ENCODE results near the gene CDKN2B.
"Not testable (repeated sequence)": the region's sequence is repeated elsewhere in the genome, so short reads cannot be mapped to it uniquely, and the experiment has no call there.

The CDKN2B gene, protein sequence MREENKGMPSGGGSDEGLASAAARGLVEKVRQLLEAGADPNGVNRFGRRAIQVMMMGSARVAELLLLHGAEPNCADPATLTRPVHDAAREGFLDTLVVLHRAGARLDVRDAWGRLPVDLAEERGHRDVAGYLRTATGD

DNA sequence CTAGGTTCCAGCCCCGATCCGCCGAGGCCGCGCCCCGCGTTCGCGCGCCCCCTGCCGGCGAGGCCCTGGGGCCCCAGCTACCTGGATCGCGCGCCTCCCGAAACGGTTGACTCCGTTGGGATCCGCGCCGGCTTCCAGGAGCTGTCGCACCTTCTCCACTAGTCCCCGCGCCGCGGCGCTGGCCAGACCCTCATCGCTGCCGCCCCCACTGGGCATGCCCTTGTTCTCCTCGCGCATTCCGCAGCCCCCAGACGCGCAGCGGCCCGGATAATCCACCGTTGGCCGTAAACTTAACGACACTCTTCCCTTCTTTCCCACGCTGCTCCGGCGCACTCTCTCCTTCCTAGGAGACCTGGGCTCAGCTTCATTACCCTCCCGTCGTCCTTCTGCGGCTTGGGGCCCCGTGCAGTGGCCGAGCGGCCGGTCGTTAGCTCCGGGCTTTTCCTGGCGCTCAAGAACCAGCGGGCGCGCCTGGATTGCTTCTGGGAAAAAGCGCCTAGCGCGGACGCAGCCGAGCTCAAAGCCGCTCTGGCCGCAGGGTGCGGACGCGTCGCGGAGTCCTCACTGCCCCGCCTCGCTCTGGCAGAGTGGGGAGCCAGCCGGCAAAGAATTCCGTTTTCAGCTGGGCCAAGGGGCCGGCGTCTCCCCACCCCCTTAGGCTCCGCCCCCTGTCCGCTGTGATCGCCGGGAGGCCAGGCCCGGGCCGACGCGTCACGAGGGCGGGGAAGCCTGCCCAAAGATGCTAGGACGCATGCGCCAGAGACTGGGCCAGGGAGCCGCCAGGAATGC is at the start of gene CDKN2B:
CDKN2B (minus strand) TSS at position 589 of the 789 bp plus-strand sequence; CDS start at position 237, 352 bp downstream.
- H3K4me1 Mint-ChIP-seq, result peaks cover 35% of the 10 kb centered on the region
- H3K4me3 Mint-ChIP-seq, result peak within 1 kb of the TSS; percentile 96
- peak; percentile 97 for ATAC-seq
- H3K9me3 Mint-ChIP-seq, result no peaks in the 10 kb centered on the region
- peak within 1 kb of the TSS; percentile 73 for H3K27ac Mint-ChIP-seq
- peaks cover 34% of the 10 kb centered on the region for H3K27me3 Mint-ChIP-seq
- H3K36me3 Mint-ChIP-seq, result no peaks in the 10 kb centered on the region

DNA sequence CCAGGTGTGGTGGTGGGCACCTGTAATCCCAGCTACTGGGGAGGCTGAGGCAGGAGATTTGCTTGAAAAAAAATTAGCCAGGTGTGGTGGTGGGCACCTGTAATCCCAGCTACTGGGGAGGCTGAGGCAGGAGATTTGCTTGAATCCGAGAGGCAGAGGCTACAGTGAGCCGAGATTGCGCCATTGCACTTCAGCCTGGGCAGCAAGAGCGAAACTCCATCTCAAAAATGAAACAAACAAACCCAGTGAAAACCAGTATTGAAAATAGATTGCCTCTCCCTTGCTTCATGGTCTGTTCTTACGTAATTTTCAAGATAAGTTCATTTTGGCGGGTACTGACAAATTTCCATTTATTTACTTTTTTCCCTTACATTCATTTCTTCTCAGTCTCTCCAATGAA is 48.9 kb upstream of the CDKN2B start:
- not testable (repeated sequence) for ATAC-seq, H3K9me3 Mint-ChIP-seq, H3K4me1 Mint-ChIP-seq, H3K27me3 Mint-ChIP-seq, H3K27ac Mint-ChIP-seq, H3K36me3 Mint-ChIP-seq, H3K4me3 Mint-ChIP-seq

DNA sequence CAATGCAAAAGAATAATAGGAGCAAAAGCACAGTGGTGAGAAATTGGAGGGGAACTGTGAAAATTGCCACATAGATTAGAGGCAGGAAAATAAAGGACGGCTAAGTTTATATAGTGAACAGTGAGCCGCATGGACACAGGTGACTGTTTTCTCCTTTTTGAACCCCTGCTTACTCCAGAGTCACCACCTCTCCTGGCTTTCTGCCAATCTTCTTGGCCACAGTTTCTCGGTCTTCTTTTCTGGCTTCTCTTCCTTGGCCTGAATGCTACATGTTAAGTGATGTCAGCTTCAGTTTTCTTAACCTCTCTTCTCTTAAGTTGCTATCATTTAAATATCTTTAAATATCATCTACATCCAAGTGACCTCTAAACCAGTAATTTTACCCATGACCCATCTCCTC is 47.3 kb upstream of the CDKN2B start:
- H3K36me3 Mint-ChIP-seq, result peaks cover 5% of the 10 kb centered on the region
- H3K4me1 Mint-ChIP-seq, result peaks cover 8% of the 10 kb centered on the region
- H3K9me3 Mint-ChIP-seq, result no peaks in the 10 kb centered on the region
- no peak for ATAC-seq
- H3K27ac Mint-ChIP-seq, result no peak overlapping the region
- no peak overlapping the region for H3K4me3 Mint-ChIP-seq
- H3K27me3 Mint-ChIP-seq, result no peaks in the 10 kb centered on the region

DNA sequence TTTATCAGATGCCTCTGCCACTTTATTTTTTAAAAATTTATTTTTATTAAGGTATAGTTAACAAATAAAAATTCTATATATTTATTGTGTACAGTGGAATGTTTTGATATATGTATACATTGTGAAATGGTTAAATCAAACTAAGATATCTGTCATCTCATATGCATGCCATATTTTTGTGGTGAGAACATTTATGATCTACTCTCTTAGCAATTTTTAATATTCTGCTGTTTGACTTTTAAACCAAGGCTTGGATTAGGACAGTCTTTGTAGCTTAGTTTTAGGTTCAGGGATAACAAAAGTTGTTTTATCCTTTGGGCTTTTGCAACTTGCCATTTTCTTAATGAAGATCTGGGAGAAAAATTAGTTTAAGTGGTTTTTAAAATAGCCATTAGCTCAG is 46.0 kb upstream of the CDKN2B start:
- ATAC-seq, result no peak
- peaks cover 5% of the 10 kb centered on the region for H3K36me3 Mint-ChIP-seq
- peaks cover 16% of the 10 kb centered on the region for H3K4me1 Mint-ChIP-seq
- H3K27ac Mint-ChIP-seq, result no peak overlapping the region
- H3K27me3 Mint-ChIP-seq, result no peaks in the 10 kb centered on the region
- H3K9me3 Mint-ChIP-seq, result no peaks in the 10 kb centered on the region
- no peak overlapping the region for H3K4me3 Mint-ChIP-seq

DNA sequence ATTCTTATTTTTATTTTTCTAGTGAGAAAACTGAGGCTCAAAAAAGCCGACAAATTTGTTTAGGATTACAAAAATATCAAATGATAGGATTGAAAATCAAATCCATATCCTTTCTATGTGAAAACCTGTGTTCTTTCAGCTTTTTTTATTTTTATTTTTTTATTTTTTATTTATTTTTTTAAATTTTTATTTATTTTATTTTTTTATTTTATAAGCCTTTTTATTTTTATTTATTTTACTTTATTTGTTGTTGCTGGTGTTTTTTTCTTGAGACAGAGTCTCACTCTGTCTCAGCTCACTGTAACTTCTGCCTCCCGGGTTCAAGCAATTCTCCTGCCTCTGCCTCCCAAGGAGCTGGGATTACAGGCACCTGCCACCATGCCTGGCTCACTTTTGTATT is 45.4 kb upstream of the CDKN2B start:
- peaks cover 5% of the 10 kb centered on the region for H3K36me3 Mint-ChIP-seq
- H3K4me3 Mint-ChIP-seq, result no peak overlapping the region
- no peak overlapping the region for H3K27ac Mint-ChIP-seq
- no peak for ATAC-seq
- peaks cover 16% of the 10 kb centered on the region for H3K4me1 Mint-ChIP-seq
- H3K27me3 Mint-ChIP-seq, result no peaks in the 10 kb centered on the region
- no peaks in the 10 kb centered on the region for H3K9me3 Mint-ChIP-seq

DNA sequence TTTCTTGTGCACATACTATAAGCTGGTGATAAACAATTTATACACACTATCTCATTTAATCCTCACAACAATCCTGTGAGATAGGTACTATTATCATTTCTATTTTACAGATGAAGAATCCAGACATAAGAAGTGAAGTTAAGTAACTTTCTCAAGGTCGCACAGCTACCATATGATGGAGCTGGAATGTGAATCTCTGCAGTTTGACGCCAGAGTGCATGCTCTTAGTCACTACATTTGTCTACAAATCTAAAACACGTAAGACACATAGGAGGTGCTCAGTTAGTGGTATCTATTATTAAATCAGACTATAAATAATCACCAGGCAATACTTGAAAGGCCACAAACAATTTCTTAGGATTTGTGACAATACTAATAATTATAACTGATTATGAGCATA is 45.0 kb upstream of the CDKN2B start:
- Mint-ChIP-seq H3K27me3 (no peaks in the 10 kb centered on the region), H3K9me3 (no peaks in the 10 kb centered on the region), H3K4me3 (no peak overlapping the region), H3K27ac (no peak overlapping the region), H3K4me1 (peaks cover 16% of the 10 kb centered on the region), H3K36me3 (peaks cover 4% of the 10 kb centered on the region)
- ATAC-seq, result no peak

DNA sequence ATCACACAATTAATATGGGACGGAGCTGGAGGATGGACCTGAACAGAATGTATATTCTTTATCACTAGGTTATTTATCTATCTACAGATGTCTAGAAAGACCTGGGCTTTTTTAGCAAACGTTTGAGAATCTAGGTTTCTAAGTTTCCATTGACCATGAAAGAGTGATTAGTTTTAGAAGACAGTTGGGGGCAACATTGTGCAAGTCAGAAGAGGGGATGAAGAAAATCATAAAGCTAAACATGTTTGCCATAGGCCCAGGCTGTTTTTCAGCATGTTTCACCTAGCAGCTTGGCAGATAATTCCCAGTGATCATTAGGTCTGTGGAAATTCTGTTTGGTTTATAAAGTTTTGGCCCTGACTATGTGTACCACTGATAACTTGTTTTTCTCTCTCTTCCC is 44.1 kb upstream of the CDKN2B start:
- H3K4me3 Mint-ChIP-seq, result no peak overlapping the region
- no peak overlapping the region for H3K27ac Mint-ChIP-seq
- no peaks in the 10 kb centered on the region for H3K9me3 Mint-ChIP-seq
- ATAC-seq, result no peak
- H3K36me3 Mint-ChIP-seq, result peaks cover 5% of the 10 kb centered on the region
- H3K27me3 Mint-ChIP-seq, result no peaks in the 10 kb centered on the region
- H3K4me1 Mint-ChIP-seq, result peaks cover 16% of the 10 kb centered on the region

DNA sequence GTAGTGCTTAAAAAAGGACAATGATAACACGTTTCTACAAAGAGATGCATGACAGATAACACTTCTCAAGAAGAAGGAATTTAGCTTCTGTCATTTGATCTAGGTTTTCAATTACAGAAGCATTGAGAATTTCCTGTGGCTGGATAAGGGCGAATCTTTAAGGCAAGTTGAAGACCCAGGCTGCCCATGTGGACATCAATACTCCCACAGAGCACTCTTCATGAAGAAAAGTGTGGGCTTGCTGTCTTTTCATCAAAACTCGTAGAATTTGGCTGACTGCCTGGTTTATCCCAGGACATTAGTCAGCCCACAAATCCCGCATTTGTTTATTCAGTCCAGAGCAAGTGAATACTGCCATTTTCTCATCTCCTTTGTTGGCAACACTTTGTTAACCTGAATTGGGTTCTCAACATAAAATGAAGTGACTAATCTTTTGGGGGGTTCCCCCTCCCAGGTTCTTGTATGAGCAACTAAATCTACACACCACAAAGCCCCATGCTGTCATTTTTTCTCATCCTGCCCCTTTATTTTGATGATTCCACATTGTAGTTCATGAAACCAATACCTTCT is 43.4 kb upstream of the CDKN2B start:
- no peak overlapping the region for H3K4me3 Mint-ChIP-seq

DNA sequence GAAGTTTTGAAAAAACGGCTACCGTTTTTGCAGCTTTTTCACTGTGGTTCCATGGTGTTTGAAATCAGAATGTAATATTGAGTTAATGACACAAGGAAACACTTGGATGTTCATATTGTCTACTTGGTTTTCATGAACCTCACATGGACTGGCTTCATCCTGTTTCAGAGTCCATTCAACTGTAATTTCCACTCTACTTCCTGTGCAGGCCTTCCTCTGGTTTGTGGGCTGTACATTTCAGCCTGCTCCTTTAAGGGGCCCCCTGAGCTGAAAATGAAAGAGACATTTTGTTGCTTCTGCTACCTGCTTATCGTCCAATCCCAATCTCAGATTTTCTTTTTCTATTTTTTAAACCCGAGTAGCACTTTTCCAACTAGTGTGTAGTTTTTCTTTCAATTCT is 41.8 kb upstream of the CDKN2B start:
- Mint-ChIP-seq H3K27me3 (no peaks in the 10 kb centered on the region), H3K27ac (peak overlapping the region; percentile 20), H3K4me3 (no peak overlapping the region), H3K36me3 (peaks cover 6% of the 10 kb centered on the region), H3K4me1 (peaks cover 16% of the 10 kb centered on the region), H3K9me3 (no peaks in the 10 kb centered on the region)
- peak; percentile 53 for ATAC-seq

More for the DNA sequence above, 43.4 kb upstream of the CDKN2B start:
- ATAC-seq, result peak; percentile 43
- Mint-ChIP-seq H3K4me1 (peaks cover 16% of the 10 kb centered on the region), H3K27ac (no peak overlapping the region), H3K9me3 (no peaks in the 10 kb centered on the region), H3K27me3 (no peaks in the 10 kb centered on the region), H3K36me3 (peaks cover 6% of the 10 kb centered on the region)

DNA sequence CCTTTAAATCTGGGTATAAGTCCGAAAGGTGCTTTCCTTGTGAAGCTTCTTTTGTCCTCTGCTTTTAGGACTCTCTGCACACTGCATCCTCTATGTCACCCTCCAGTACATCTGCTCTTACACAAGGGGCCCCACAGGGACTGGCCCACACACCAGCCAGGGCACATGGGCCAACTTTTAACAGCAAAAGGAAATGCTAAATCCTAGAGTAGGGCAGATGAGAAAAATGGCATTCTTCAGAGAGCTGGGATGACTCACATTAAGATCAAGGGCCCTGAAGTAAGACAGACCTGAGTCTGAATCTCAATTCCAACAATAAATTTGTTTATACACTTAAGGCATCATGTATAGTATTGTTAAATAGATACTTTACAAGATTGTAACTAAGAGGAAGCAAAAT is 40.3 kb upstream of the CDKN2B start:
- H3K9me3 Mint-ChIP-seq, result no peaks in the 10 kb centered on the region
- H3K27me3 Mint-ChIP-seq, result no peaks in the 10 kb centered on the region
- no peak for ATAC-seq
- peaks cover 6% of the 10 kb centered on the region for H3K36me3 Mint-ChIP-seq
- H3K27ac Mint-ChIP-seq, result no peak overlapping the region
- peaks cover 16% of the 10 kb centered on the region for H3K4me1 Mint-ChIP-seq
- no peak overlapping the region for H3K4me3 Mint-ChIP-seq

DNA sequence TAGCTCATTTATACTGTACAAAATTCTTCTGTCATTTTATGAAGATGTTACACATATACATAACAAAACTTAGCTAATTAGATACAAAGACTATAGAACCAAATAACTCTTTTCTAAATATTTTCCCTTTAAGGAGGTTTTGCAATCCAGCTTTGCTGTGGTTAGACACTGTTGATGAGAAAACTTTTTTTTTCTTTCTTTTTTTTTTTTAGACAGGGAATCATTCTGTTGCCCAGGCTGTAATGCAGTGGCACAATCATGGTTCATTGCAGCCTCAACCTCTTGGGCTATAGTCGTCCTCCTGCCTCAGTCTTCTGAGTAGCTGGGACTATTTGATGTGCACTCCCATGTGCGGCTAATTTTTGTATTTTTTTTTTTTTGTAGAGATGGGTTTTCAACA is 38.5 kb upstream of the CDKN2B start:
- Mint-ChIP-seq H3K36me3 (peaks cover 6% of the 10 kb centered on the region), H3K4me3 (no peak overlapping the region), H3K27me3 (no peaks in the 10 kb centered on the region), H3K4me1 (peaks cover 10% of the 10 kb centered on the region), H3K9me3 (no peaks in the 10 kb centered on the region), H3K27ac (no peak overlapping the region)
- no peak for ATAC-seq

DNA sequence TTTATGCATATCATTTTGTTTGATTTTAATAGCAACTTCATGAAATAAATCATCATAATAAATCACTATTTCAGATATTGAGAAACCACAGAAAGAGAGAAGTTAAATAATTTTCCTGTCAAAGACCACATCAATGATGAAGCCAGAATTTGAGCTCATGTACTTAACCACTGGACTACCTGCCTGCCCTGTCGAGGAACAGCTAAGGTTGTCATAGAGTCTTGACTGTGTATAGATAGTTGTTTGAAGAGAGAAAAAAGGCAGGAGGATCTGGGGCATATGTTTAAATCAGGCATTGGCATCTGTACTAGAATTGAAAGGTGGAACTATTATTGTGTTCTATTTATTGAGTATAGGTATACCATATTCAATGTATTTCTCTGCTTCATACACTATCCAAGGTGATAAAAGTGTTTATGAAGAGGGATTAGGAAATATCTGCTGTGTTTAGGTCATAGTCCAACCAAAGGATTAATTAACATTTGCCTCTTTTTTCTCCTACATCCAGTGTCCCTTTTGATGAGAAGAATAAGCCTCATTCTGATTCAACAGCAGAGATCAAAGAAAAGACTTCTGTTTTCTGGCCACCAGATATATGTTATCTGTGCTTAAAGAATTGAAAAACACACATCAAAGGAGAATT is 37.3 kb upstream of the CDKN2B start:
- Mint-ChIP-seq H3K36me3 (peaks cover 6% of the 10 kb centered on the region), H3K4me1 (peaks cover 7% of the 10 kb centered on the region), H3K27me3 (no peaks in the 10 kb centered on the region), H3K27ac (no peak overlapping the region), H3K4me3 (no peak overlapping the region), H3K9me3 (no peaks in the 10 kb centered on the region)
- no peak for ATAC-seq

DNA sequence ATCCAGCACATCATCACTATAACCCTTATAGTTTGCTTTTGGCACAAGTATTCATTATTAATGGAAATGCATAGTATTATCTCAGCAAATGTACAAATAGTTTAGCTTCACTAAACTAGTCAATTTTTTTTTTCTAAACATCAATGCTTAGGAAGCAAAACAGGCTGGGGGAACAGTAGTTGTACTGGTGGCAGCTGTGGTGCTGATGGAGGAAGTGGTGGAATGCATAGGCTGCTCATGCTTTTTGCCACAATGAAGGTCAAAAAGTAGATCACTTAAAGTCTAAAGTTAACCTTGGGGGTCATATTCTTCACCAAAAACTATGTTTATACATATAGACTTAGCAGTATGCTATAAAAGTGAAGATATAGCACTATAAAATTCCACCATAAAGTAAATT is 36.3 kb upstream of the CDKN2B start:
- H3K4me3 Mint-ChIP-seq, result no peak overlapping the region
- no peak for ATAC-seq
- no peaks in the 10 kb centered on the region for H3K9me3 Mint-ChIP-seq
- H3K36me3 Mint-ChIP-seq, result peaks cover 6% of the 10 kb centered on the region
- H3K27me3 Mint-ChIP-seq, result no peaks in the 10 kb centered on the region
- no peaks in the 10 kb centered on the region for H3K4me1 Mint-ChIP-seq
- no peak overlapping the region for H3K27ac Mint-ChIP-seq

DNA sequence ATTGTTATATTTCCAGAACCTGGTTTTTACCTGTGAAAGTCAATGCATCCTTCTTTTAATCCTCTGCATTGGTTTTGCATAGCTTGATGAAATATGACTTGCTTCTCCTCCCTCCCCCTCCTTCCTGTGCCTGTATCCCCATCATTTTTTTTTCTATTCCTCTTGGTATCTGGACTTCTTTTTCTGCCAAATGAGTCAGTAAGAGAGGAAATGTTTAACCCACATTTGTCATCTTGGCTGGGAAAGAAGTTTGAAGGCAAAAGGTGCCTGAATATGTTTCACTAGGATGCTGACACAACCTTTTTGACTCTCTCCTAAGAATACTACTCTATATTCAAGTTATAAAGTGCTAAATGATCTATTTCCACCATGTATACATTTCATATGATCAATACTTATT is 35.5 kb upstream of the CDKN2B start:
- no peaks in the 10 kb centered on the region for H3K4me1 Mint-ChIP-seq
- H3K9me3 Mint-ChIP-seq, result no peaks in the 10 kb centered on the region
- H3K27ac Mint-ChIP-seq, result no peak overlapping the region
- no peak for ATAC-seq
- H3K4me3 Mint-ChIP-seq, result no peak overlapping the region
- no peaks in the 10 kb centered on the region for H3K27me3 Mint-ChIP-seq
- peaks cover 6% of the 10 kb centered on the region for H3K36me3 Mint-ChIP-seq

DNA sequence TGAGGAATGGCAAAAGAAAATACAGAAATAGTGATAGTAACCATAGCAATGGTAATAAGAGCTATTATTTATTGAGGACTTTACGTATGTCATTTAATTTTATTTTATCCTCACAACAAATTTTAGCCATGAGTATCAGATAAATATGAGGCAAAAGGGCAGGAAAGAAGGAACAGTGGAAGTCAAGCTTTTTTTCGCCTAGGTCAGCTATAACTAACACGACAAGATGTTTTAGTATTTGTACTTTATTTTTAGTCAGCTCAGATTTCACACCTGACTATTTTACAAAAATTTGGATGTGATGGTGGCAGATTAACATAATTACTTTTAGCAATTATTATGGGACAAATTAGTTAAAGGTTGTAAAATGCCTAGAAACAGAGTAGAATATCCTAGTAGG is 34.8 kb upstream of the CDKN2B start:
- no peak overlapping the region for H3K4me3 Mint-ChIP-seq
- no peaks in the 10 kb centered on the region for H3K9me3 Mint-ChIP-seq
- peaks cover 6% of the 10 kb centered on the region for H3K36me3 Mint-ChIP-seq
- H3K27ac Mint-ChIP-seq, result no peak overlapping the region
- no peak for ATAC-seq
- H3K27me3 Mint-ChIP-seq, result no peaks in the 10 kb centered on the region
- no peaks in the 10 kb centered on the region for H3K4me1 Mint-ChIP-seq

DNA sequence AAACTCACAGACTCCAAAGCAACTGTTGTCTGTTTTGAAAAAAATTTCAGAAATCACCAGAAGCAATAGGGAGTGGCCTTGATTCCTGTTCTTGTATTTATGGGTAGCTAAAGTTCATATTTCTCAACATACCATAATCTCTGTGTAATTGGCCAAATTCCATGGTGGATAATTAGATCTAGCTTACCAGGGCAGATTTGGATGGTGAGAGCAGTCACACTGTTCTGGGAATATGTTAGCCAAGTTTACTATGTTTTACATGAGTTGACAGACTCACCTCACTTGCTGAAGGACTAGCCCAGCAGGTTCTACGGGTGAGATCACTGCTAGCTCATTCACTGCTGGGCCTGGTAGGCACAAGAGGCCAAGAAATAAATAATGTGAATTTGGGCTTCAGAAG is 32.7 kb upstream of the CDKN2B start:
- H3K4me3 Mint-ChIP-seq, result no peak overlapping the region
- no peak for ATAC-seq
- no peak overlapping the region for H3K27ac Mint-ChIP-seq
- no peaks in the 10 kb centered on the region for H3K36me3 Mint-ChIP-seq
- no peaks in the 10 kb centered on the region for H3K9me3 Mint-ChIP-seq
- no peaks in the 10 kb centered on the region for H3K27me3 Mint-ChIP-seq
- no peaks in the 10 kb centered on the region for H3K4me1 Mint-ChIP-seq
